ENCODE results near the gene DENND10. TPM values are rescaled to one million over a fixed set of nuclear protein-coding genes. Genes with fewer than 3 reads are reported as not detected.
"Not testable (repeated sequence)": the region's sequence is repeated elsewhere in the genome, so short reads cannot be mapped to it uniquely, and the experiment has no call there.

Gene DENND10
- total RNA-seq, 2 experiments from 2014 or later: 45.4 to 49.4 TPM

DNA sequence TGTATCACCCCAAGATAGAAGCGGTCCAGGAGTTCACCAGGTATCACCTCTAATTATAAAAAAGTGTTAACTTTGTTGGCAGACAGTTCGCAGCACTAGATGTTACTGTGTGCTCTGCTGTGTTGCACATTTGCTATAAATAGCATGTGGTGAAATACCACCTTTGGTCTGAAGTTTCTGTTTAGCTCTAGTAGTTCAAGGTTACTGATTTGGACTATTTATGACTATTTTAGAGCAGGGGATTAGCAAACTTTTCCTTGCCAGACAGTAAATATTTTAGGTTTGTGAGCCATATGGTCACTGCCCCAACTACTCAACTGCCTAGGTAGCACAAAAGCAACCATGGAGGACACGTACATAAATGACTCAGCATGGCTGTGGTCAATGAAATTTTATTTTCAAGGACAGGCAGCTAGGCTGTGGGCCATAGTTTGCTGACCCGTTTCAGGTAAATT, 16.5 kb downstream of the DENND10 start:
- Mint-ChIP-seq H3K4me1 (peaks cover 16% of the 10 kb centered on the region), H3K36me3 (ENCODE audit: low read depth) (peaks cover 48% of the 10 kb centered on the region), H3K9me3 (no peaks in the 10 kb centered on the region), H3K4me3 (no peak overlapping the region), H3K27me3 (no peaks in the 10 kb centered on the region), H3K27ac (peak overlapping the region; percentile 50)
- POLR2A ChIA-PET: no interaction called here
- CTCF ChIA-PET: interaction anchor here (0.7 kb wide), 1 partner anchor 794 kb away, joined by 3 read pairs; no protein-coding TSS in a partner anchor
- DNase-seq: no peak

DNA sequence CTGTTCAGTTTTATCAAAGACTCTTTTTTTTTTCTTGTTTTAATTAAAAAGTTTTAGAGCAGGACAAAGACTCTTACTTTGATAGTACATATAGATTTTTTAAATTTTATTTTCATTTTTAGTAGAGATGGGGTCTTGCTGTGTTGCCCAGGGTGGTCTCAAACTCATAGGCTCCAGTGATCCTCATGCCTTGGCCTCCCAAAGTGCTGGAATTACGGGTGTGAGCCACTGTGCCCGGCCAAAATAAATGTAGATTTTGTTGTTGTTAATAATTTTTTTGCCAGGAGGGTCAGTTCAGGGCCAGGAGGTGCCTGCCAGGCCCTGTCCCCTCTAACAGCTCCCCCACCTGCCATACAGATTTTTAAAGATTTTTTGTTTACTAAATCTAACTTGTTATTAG, 17.0 kb downstream of the DENND10 start:
- Mint-ChIP-seq H3K9me3 (peaks cover 1% of the 10 kb centered on the region), H3K4me1 (peaks cover 17% of the 10 kb centered on the region), H3K36me3 (ENCODE audit: low read depth) (peaks cover 50% of the 10 kb centered on the region), H3K27ac (no peak overlapping the region), H3K4me3 (no peak overlapping the region), H3K27me3 (no peaks in the 10 kb centered on the region)
- DNase-seq: no peak
- CTCF ChIA-PET: interaction anchor here (0.7 kb wide), 1 partner anchor 794 kb away, joined by 3 read pairs; no protein-coding TSS in a partner anchor
- POLR2A ChIA-PET: no interaction called here

DNA sequence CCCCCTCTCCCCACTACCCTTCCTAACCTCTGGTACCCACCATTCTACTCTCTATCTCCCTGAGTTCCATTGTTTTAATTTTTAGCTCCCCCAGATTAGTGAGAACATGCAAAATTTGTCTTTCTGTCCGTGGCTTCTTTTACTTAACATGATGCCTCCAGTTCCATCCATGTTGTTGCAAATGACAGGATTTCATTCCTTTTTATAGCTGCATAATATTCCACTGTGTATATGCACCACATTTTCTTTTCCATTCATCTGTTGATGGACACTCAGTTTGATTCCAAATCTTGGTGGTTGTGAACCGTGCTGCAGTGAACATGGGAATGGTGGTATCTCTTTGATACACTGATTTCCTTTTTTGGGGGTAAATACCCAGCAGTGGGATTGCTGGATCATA, 22.0 kb downstream of the DENND10 start:
- peaks cover 3% of the 10 kb centered on the region for H3K9me3 Mint-ChIP-seq
- H3K4me1 Mint-ChIP-seq: peaks cover 26% of the 10 kb centered on the region
- ChIA-PET POLR2A (no interaction called here), CTCF (interaction anchor here (0.6 to 0.7 kb wide), 2 partner anchors 39 to 50 kb away, joined by 3 to 4 read pairs; partner anchors contain the start of gene SFXN4)
- no peak overlapping the region for H3K27ac Mint-ChIP-seq
- H3K36me3 Mint-ChIP-seq (ENCODE audit: low read depth): peaks cover 62% of the 10 kb centered on the region
- H3K27me3 Mint-ChIP-seq: no peaks in the 10 kb centered on the region
- H3K4me3 Mint-ChIP-seq: no peak overlapping the region
- no peak for DNase-seq

GRCh38 chr10:119129721-119130120, 25.8 kb downstream of the DENND10 start:
- no peaks in the 10 kb centered on the region for H3K27me3 Mint-ChIP-seq
- no peak overlapping the region for H3K4me3 Mint-ChIP-seq
- peaks cover 57% of the 10 kb centered on the region for H3K4me1 Mint-ChIP-seq
- ChIA-PET POLR2A (no interaction called here), CTCF (interaction anchor here (1.0 to 1.5 kb wide), 2 partner anchors 11 to 14 kb away, joined by 3 to 8 read pairs; no protein-coding TSS in a partner anchor)
- H3K36me3 Mint-ChIP-seq (ENCODE audit: low read depth): peaks cover 71% of the 10 kb centered on the region
- DNase-seq: no peak
- H3K27ac Mint-ChIP-seq: peak overlapping the region; percentile 98
- H3K9me3 Mint-ChIP-seq: peaks cover 5% of the 10 kb centered on the region

DNA sequence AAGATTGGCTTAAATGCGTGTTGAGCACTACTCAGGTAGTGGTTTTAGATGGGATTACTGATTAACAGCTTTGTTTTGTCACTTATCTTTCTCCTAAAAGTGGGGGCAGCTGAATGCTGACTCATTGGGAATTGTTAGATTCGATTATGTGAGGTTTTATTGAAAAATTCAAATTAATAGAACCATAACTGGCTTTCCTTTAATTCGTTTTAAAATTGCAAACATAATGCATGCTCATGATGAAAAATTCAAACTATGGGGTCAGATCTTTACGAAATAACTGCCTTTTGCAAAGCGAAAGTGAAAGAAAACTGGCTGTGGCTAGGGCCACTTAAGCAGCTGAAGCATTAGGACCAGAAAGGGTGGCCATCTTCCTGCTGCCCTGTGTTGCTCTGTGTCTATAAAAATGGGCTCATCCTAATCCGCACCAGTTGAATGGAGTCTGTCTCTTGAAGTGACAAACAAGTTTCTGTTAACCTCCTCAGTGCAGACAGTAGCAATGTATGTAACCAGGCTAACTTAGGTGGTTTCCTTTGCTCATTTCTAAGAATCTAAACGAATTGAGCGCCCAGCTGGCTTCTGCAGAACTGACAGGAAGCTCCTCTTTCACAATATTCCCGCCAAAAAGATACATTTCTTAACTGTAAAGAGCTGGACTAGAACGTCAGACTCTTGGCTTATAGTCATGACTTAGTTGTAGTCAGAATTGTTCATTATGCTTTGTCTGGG, 27.8 kb downstream of the DENND10 start:
- ChIA-PET POLR2A (interaction anchor here (0.8 to 1.3 kb wide), 2 partner anchors 50 to 72 kb away, joined by 5 to 6 read pairs; partner anchors contain the start of gene EIF3A), CTCF (interaction anchor here (0.6 to 1.8 kb wide), 14 partner anchors 9 to 75 kb away, joined by 3 to 6 read pairs (median 3); partner anchors contain the start of genes DENND10 and SFXN4)
- H3K27me3 Mint-ChIP-seq: no peaks in the 10 kb centered on the region
- peaks cover 69% of the 10 kb centered on the region for H3K36me3 Mint-ChIP-seq (ENCODE audit: low read depth)
- H3K27ac Mint-ChIP-seq: peak overlapping the region; percentile 98
- peak; percentile 75 for DNase-seq
- H3K4me3 Mint-ChIP-seq: peak overlapping the region; percentile 78
- H3K9me3 Mint-ChIP-seq: peaks cover 2% of the 10 kb centered on the region
- H3K4me1 Mint-ChIP-seq: peaks cover 65% of the 10 kb centered on the region

GRCh38 chr10:119132521-119133345, 28.8 kb downstream of the DENND10 start:
- CTCF ChIA-PET: interaction anchor here (0.9 to 1.8 kb wide), 9 partner anchors 8 to 74 kb away, joined by 3 to 6 read pairs (median 3); partner anchors contain the start of gene DENND10
- H3K4me3 Mint-ChIP-seq: peak overlapping the region; percentile 78
- H3K27me3 Mint-ChIP-seq: no peaks in the 10 kb centered on the region
- DNase-seq: no peak
- peaks cover 68% of the 10 kb centered on the region for H3K4me1 Mint-ChIP-seq
- POLR2A ChIA-PET: interaction anchor here (0.6 to 1.3 kb wide), 2 partner anchors 52 to 88 kb away, joined by 3 to 6 read pairs; partner anchors contain the start of gene EIF3A
- H3K36me3 Mint-ChIP-seq (ENCODE audit: low read depth): peaks cover 67% of the 10 kb centered on the region
- H3K27ac Mint-ChIP-seq: peak overlapping the region; percentile 98
- H3K9me3 Mint-ChIP-seq: peaks cover 2% of the 10 kb centered on the region

- POLR2A ChIA-PET: no interaction called here
- H3K36me3 Mint-ChIP-seq (ENCODE audit: low read depth): peaks cover 67% of the 10 kb centered on the region
- H3K27me3 Mint-ChIP-seq: no peaks in the 10 kb centered on the region
- peaks cover 2% of the 10 kb centered on the region for H3K9me3 Mint-ChIP-seq
- H3K4me3 Mint-ChIP-seq: no peak overlapping the region
- DNase-seq: no peak
- H3K27ac Mint-ChIP-seq: peak overlapping the region; percentile 98
- CTCF ChIA-PET: no interaction called here
- peaks cover 76% of the 10 kb centered on the region for H3K4me1 Mint-ChIP-seq
These were observed 30.0 kb downstream of the DENND10 start for GRCh38 chr10:119133949-119134348.

- peak overlapping the region; percentile 7 for H3K4me3 Mint-ChIP-seq
- H3K9me3 Mint-ChIP-seq: peaks cover 2% of the 10 kb centered on the region
- H3K4me1 Mint-ChIP-seq: peaks cover 70% of the 10 kb centered on the region
- ChIA-PET POLR2A (no interaction called here), CTCF (interaction anchor here (0.6 to 1.1 kb wide), 3 partner anchors 9 to 71 kb away, joined by 3 to 5 read pairs (median 3); no protein-coding TSS in a partner anchor)
- peaks cover 59% of the 10 kb centered on the region for H3K36me3 Mint-ChIP-seq (ENCODE audit: low read depth)
- no peak for DNase-seq
- H3K27me3 Mint-ChIP-seq: no peaks in the 10 kb centered on the region
- peak overlapping the region; percentile 57 for H3K27ac Mint-ChIP-seq
These were observed 31.6 kb downstream of the DENND10 start for GRCh38 chr10:119135513-119135881.

DNA sequence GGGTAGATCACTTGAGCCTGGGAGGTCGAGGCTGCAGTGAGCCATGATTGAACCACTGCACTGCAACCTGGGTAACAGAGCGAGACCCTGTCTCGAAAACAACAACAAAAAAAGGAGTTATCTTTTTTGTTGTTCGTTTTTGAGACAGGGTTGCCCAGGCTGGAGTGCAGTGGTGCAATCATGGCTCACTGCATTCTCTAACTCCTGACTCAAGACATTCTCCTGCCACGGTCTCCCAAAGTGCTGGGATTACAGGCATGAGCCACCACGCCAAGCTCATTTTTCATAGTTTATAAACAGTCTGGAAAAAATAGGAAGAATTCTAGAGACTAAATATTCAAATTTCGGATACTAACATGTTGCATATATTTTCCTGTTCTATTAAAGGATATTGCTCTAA, 32.2 kb downstream of the DENND10 start:
- Mint-ChIP-seq H3K4me1 (peaks cover 64% of the 10 kb centered on the region), H3K27me3 (no peaks in the 10 kb centered on the region), H3K9me3 (peaks cover 2% of the 10 kb centered on the region), H3K4me3 (peak overlapping the region; percentile 37), H3K27ac (peak overlapping the region; percentile 57), H3K36me3 (ENCODE audit: low read depth) (peaks cover 54% of the 10 kb centered on the region)
- DNase-seq: no peak
- CTCF ChIA-PET: interaction anchor here (0.6 to 1.1 kb wide), 3 partner anchors 8 to 71 kb away, joined by 3 to 5 read pairs (median 3); no protein-coding TSS in a partner anchor
- POLR2A ChIA-PET: no interaction called here

GRCh38 chr10:119137878-119138277, 34.0 kb downstream of the DENND10 start:
- CTCF ChIA-PET: interaction anchor here (0.9 to 1.6 kb wide), 2 partner anchors 23 to 71 kb away, joined by 3 to 4 read pairs; no protein-coding TSS in a partner anchor
- H3K9me3 Mint-ChIP-seq, H3K27ac Mint-ChIP-seq, POLR2A ChIA-PET, DNase-seq, H3K27me3 Mint-ChIP-seq, H3K4me3 Mint-ChIP-seq: not testable (repeated sequence)
- Mint-ChIP-seq H3K36me3 (ENCODE audit: low read depth) (peaks cover 39% of the 10 kb centered on the region), H3K4me1 (peaks cover 48% of the 10 kb centered on the region)

DNA sequence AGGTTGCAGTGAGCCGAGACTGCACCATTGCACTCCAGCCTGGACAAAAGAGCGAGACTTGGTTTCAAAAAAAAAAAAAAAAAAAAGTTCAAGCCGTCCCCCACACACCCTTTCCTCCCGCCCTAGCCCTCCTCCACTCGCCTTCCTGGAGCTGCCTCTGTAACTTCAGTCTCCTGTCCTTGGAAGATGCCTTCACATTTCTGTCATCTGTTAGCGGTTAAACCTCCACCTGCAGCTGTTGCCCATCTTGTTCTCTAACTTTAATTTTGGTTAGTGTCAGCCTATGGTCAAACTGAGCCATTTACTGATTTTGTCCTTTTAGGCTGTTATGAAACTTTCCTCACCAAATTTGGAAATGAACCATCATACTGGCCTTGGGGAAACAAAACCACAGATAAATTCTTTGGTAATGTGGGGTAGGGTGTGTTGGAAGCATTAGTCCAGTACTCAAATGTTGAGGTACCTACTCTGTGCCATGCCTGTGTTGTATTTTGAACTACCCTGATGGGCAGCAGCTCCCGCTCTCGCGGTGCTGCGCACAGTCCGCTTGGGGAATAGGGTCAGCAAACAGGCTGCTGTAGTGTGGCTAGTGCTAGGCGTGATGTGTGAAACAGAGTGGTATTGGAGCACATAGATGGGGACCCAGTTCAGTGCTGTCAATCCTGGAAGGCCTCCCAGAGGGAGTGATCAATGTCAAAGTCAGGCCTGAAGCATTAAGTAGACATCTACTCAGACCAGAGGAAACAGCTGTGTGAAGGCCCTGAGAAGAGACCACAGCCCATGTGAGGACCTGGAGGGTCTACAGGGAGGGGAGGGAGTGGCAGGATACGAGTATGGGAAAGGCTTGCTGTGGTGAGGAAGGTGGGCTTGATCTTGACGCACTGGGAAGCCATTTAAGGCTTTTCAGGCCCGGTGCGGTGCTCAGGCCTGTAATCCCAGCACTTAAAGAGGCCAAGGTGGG, 34.7 kb downstream of the DENND10 start:
- ChIA-PET POLR2A (no interaction called here), CTCF (interaction anchor here (0.6 to 1.6 kb wide), 4 partner anchors 19 to 361 kb away, joined by 3 to 4 read pairs (median 3); no protein-coding TSS in a partner anchor)
- Mint-ChIP-seq H3K4me1 (peaks cover 40% of the 10 kb centered on the region), H3K9me3 (peaks cover 2% of the 10 kb centered on the region), H3K27ac (peak overlapping the region; percentile 75), H3K36me3 (ENCODE audit: low read depth) (peaks cover 32% of the 10 kb centered on the region), H3K27me3 (no peaks in the 10 kb centered on the region), H3K4me3 (no peak overlapping the region)
- no peak for DNase-seq

Data from activated CD4-positive, alpha-beta T cell treated with anti-CD3 and anti-CD28 coated beads, Interleukin-2, amount 10 ng/mL, durations not matched to agents 7 days and 5 days (primary cell).